Forelimb muscle (tissue), 1 donor: Measurements from ENCODE around the gene TAC4. TPM values are rescaled to one million over a fixed set of nuclear protein-coding genes. Genes with fewer than 3 reads are reported as not detected.
"Not testable (repeated sequence)": the region's sequence is repeated elsewhere in the genome, so short reads cannot be mapped to it uniquely, and the experiment has no call there.

Source experiments
- DNase-seq: peaks from one replicate; pipeline ENCODE4 v3.0.0-alpha.2; 2013; ENCODE audit warnings: low read depth
- polyA plus RNA-seq: library from polyadenylated mRNA; unstranded; fragments of 120-200 nt; gene quantifications from one replicate; pipeline ENCODE4 v1.2.1, GENCODE V29; 2013; ENCODE audit not compliant: insufficient read length

The TAC4 gene
- polyA plus RNA-seq, 1 donor = 1.8 TPM

- no peak for DNase-seq
These were observed 4.0 kb downstream of the TAC4 start for GRCh38 chr17:49843774-49844350.

- no peak for DNase-seq
These were observed 5.0 kb downstream of the TAC4 start for GRCh38 chr17:49842846-49843245.

GRCh38 chr17:49842371-49842770 lies 5.5 kb downstream of the TAC4 start:
- no peak for DNase-seq

- DNase-seq = no peak
These were observed 6.3 kb downstream of the TAC4 start for GRCh38 chr17:49841548-49841947.

GRCh38 chr17:49839455-49839854 lies 8.4 kb downstream of the TAC4 start:
- DNase-seq = no peak

GRCh38 chr17:49836111-49837030 lies 11.5 kb downstream of the TAC4 start:
- no peak for DNase-seq

GRCh38 chr17:49835472-49835871 lies 12.4 kb downstream of the TAC4 start:
- no peak for DNase-seq

- DNase-seq = no peak
These were observed 13.6 kb downstream of the TAC4 start for GRCh38 chr17:49834118-49834743.

GRCh38 chr17:49832840-49833599 lies 14.8 kb downstream of the TAC4 start:
- DNase-seq = no peak

- DNase-seq = no peak
These were observed 17.3 kb downstream of the TAC4 start for GRCh38 chr17:49830605-49831004.

GRCh38 chr17:49829026-49829425 lies 18.8 kb downstream of the TAC4 start:
- DNase-seq = no peak

GRCh38 chr17:49828325-49828724 lies 19.5 kb downstream of the TAC4 start:
- not testable (repeated sequence) for DNase-seq

- no peak for DNase-seq
These were observed 22.2 kb downstream of the TAC4 start for GRCh38 chr17:49825645-49826044.

- DNase-seq = no peak
These were observed 24.3 kb downstream of the TAC4 start for GRCh38 chr17:49823614-49824013.

- DNase-seq = peak; percentile 26
These were observed 25.0 kb downstream of the TAC4 start for GRCh38 chr17:49822829-49823228.

GRCh38 chr17:49821916-49822315 lies 26.0 kb downstream of the TAC4 start:
- no peak for DNase-seq

- DNase-seq = no peak
These were observed 26.4 kb downstream of the TAC4 start for GRCh38 chr17:49821466-49821865.

- DNase-seq = no peak
These were observed 27.1 kb downstream of the TAC4 start for GRCh38 chr17:49820773-49821172.

GRCh38 chr17:49819651-49820050 lies 28.2 kb downstream of the TAC4 start:
- no peak for DNase-seq

GRCh38 chr17:49819138-49819537 lies 28.7 kb downstream of the TAC4 start:
- no peak for DNase-seq

GRCh38 chr17:49817993-49818392 lies 29.9 kb downstream of the TAC4 start:
- no peak for DNase-seq

- no peak for DNase-seq
These were observed 32.0 kb downstream of the TAC4 start for GRCh38 chr17:49815761-49816281.
